Measurements from ENCODE around the gene LRRC15. TPM values are rescaled to one million over a fixed set of nuclear protein-coding genes. Genes with fewer than 3 reads are reported as not detected.
A peak's percentile ranks its signal among the peaks of the same experiment; 100 is the strongest.

The LRRC15 gene
- polyA plus RNA-seq, 2 of the 4 experiments (the other 2 are of a cell fraction), result 0.05 to 0.14 TPM

DNA sequence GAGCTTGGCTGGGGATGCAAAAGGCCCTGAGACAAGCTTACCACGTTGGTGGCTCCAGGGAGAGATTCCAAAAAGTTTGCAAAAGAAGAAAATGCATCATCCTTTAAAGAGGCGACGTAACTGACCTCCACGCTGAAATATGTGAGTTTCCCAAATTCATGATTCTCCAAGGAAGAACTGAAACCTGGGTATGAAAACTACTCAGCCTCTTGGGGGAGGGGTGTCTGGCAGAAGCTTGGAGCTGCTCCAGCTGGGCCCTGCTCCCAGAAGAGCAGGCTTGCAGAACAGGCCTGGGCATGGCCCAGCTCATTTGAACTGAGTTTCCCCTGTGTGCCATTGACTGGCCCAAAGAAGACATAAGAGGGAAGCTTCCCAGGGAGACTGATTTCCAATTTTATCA is 39.0 kb downstream of the LRRC15 start:
- no peak for ATAC-seq
- Histone ChIP-seq H3K4me1 (peaks cover 25% of the 10 kb centered on the region), H3K4me3 (no peak overlapping the region), H3K27ac (peak overlapping the region; percentile 56 to 68; a peak in 5 of 6 replicates), H3K9me3 (no peaks in the 10 kb centered on the region), H3K4me2 (0 out of 3 replicates have a peak overlapping the region, but pooled peaks have one; percentile 22)
- ChIA-PET CTCF (interaction anchor here (1.5 kb wide), 1 partner anchor 13 kb away, joined by 8 read pairs; no protein-coding TSS in a partner anchor), POLR2A (no interaction called here)
- no peak for DNase-seq (ENCODE audit: low read depth in 1 of 2, low spot score in 1 of 2)
- FAIRE-seq, result no peak
- 85% methylated on average over 4 of the region's 4 CpGs for WGBS (ENCODE audit: missing lambda C conversion rate)
- TF ChIP-seq FOXS1 (CRISPR knock-in tag; IDR thresholded peaks at IDR 0.05), result no peak
- TF ChIP-seq SREBF2 (IDR thresholded peaks at IDR 0.05), result no peak
- TF ChIP-seq POLR2AphosphoS2 (conservative IDR thresholded peaks at IDR 0.05; ENCODE audit: low read length), result no peak
- no peak for TF ChIP-seq MAZ (IDR thresholded peaks at IDR 0.05; ENCODE audit: borderline replicate concordance, low read depth, low read length)
- no peak for TF ChIP-seq FOSB (CRISPR knock-in tag; IDR thresholded peaks at IDR 0.05)
- no peak for TF ChIP-seq TFCP2L1 (CRISPR knock-in tag; IDR thresholded peaks at IDR 0.05)
- TF ChIP-seq PHF8 (IDR thresholded peaks at IDR 0.05; ENCODE audit: borderline replicate concordance, low read depth), result no peak
- no peak for TF ChIP-seq CHD2 (IDR thresholded peaks at IDR 0.05; ENCODE audit: low read length, partially characterized antibody)
- TF ChIP-seq CBX2 (IDR thresholded peaks at IDR 0.05; ENCODE audit: borderline replicate concordance, low read depth), result no peak
- no peak for TF ChIP-seq POLR2A (IDR thresholded peaks at IDR 0.05; ENCODE audit: low read length)
- TF ChIP-seq EHMT2 (IDR thresholded peaks at IDR 0.05; ENCODE audit: low read depth), result no peak
- no peak for TF ChIP-seq HOXB13 (CRISPR knock-in tag; IDR thresholded peaks at IDR 0.05; ENCODE audit: low read depth)
- TF ChIP-seq GATA3 (IDR thresholded peaks at IDR 0.05; ENCODE audit: borderline replicate concordance), result no peak
- TF ChIP-seq KDM5A (IDR thresholded peaks at IDR 0.05), result no peak
- TF ChIP-seq KDM1A (IDR thresholded peaks at IDR 0.05; ENCODE audit: low read depth), result no peak

GRCh38 chr3:194330160-194330559 is 39.4 kb downstream of the LRRC15 start:
- no peak for ATAC-seq
- TF ChIP-seq CEBPB (IDR thresholded peaks at IDR 0.05), result no peak
- no peak for TF ChIP-seq BHLHE40 (IDR thresholded peaks at IDR 0.05; ENCODE audit: low read depth, low read length)
- TF ChIP-seq POLR2AphosphoS2 (conservative IDR thresholded peaks at IDR 0.05; ENCODE audit: low read length), result no peak
- TF ChIP-seq, protein P1, sequence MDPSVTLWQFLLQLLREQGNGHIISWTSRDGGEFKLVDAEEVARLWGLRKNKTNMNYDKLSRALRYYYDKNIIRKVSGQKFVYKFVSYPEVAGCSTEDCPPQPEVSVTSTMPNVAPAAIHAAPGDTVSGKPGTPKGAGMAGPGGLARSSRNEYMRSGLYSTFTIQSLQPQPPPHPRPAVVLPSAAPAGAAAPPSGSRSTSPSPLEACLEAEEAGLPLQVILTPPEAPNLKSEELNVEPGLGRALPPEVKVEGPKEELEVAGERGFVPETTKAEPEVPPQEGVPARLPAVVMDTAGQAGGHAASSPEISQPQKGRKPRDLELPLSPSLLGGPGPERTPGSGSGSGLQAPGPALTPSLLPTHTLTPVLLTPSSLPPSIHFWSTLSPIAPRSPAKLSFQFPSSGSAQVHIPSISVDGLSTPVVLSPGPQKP (IDR thresholded peaks at IDR 0.05; ENCODE audit: low read depth, low read length), result no peak
- no peak for TF ChIP-seq TP53 (CRISPR knock-in tag; IDR thresholded peaks at IDR 0.05)
- TF ChIP-seq CHD4 (IDR thresholded peaks at IDR 0.05; ENCODE audit: borderline replicate concordance), result no peak
- no peak for TF ChIP-seq ZSCAN20 (CRISPR knock-in tag; IDR thresholded peaks at IDR 0.05)
- TF ChIP-seq HOXB5 (CRISPR knock-in tag; IDR thresholded peaks at IDR 0.05), result no peak
- no peak for TF ChIP-seq MAX (IDR thresholded peaks at IDR 0.05)
- no peak for TF ChIP-seq HEYL (CRISPR knock-in tag; IDR thresholded peaks at IDR 0.05)
- TF ChIP-seq ZC3H11A (IDR thresholded peaks at IDR 0.05), result no peak
- TF ChIP-seq EHF (CRISPR knock-in tag; IDR thresholded peaks at IDR 0.05), result no peak
- TF ChIP-seq NFE2L2 (conservative IDR thresholded peaks at IDR 0.05; ENCODE audit: low read length), result no peak
- no peak for TF ChIP-seq HOXA7 (CRISPR knock-in tag; IDR thresholded peaks at IDR 0.05)
- TF ChIP-seq, protein P2, sequence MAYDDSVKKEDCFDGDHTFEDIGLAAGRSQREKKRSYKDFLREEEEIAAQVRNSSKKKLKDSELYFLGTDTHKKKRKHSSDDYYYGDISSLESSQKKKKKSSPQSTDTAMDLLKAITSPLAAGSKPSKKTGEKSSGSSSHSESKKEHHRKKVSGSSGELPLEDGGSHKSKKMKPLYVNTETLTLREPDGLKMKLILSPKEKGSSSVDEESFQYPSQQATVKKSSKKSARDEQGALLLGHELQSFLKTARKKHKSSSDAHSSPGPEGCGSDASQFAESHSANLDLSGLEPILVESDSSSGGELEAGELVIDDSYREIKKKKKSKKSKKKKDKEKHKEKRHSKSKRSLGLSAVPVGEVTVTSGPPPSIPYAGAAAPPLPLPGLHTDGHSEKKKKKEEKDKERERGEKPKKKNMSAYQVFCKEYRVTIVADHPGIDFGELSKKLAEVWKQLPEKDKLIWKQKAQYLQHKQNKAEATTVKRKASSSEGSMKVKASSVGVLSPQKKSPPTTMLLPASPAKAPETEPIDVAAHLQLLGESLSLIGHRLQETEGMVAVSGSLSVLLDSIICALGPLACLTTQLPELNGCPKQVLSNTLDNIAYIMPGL (CRISPR knock-in tag; IDR thresholded peaks at IDR 0.05; ENCODE audit: borderline replicate concordance), result no peak
- no peak for TF ChIP-seq CBX8 (IDR thresholded peaks at IDR 0.05)
- no peak for FAIRE-seq
- ChIA-PET POLR2A (no interaction called here), CTCF (no interaction called here)
- H3K27ac ChIP-seq, result peak overlapping the region; percentile 56 to 68; a peak in 5 of 6 replicates
- no peaks in the 10 kb centered on the region for H3K9me3 ChIP-seq
- H3K4me3 ChIP-seq, result no peak overlapping the region
- peaks cover 25% of the 10 kb centered on the region for H3K4me1 ChIP-seq
- no peak for DNase-seq (ENCODE audit: low read depth in 1 of 2, low spot score in 1 of 2)
- 72% methylated on average over 10 of the region's 10 CpGs for WGBS (ENCODE audit: missing lambda C conversion rate)
- H3K4me2 ChIP-seq, result 0 out of 3 replicates have a peak overlapping the region, but pooled peaks have one; percentile 14
